AG10803 (cell line): ENCODE results near the gene PHF21B.

Experiments
- DNase-seq: peaks from one replicate; pipeline ENCODE4 v3.0.0; 2010; ENCODE audit warnings: low read depth
- H3K4me3 ChIP-seq: 2 replicates; pipeline ENCODE4 v1.5.1; 2011; ENCODE audit warnings: mild to moderate bottlenecking, low read length, control low read depth
- TF ChIP-seq, protein P1 (sequence below): conservative IDR thresholded peaks from 2 replicates; pipeline ENCODE4 v1.5.1; 2011; ENCODE audit warnings: mild to moderate bottlenecking, low read length, control low read depth, inconsistent platforms

Gene PHF21B

GRCh38 chr22:44882226-44882905, 127.4 kb downstream of the PHF21B start:
- TF ChIP-seq, protein P1, sequence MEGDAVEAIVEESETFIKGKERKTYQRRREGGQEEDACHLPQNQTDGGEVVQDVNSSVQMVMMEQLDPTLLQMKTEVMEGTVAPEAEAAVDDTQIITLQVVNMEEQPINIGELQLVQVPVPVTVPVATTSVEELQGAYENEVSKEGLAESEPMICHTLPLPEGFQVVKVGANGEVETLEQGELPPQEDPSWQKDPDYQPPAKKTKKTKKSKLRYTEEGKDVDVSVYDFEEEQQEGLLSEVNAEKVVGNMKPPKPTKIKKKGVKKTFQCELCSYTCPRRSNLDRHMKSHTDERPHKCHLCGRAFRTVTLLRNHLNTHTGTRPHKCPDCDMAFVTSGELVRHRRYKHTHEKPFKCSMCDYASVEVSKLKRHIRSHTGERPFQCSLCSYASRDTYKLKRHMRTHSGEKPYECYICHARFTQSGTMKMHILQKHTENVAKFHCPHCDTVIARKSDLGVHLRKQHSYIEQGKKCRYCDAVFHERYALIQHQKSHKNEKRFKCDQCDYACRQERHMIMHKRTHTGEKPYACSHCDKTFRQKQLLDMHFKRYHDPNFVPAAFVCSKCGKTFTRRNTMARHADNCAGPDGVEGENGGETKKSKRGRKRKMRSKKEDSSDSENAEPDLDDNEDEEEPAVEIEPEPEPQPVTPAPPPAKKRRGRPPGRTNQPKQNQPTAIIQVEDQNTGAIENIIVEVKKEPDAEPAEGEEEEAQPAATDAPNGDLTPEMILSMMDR: no peak
- no peak for DNase-seq

DNA sequence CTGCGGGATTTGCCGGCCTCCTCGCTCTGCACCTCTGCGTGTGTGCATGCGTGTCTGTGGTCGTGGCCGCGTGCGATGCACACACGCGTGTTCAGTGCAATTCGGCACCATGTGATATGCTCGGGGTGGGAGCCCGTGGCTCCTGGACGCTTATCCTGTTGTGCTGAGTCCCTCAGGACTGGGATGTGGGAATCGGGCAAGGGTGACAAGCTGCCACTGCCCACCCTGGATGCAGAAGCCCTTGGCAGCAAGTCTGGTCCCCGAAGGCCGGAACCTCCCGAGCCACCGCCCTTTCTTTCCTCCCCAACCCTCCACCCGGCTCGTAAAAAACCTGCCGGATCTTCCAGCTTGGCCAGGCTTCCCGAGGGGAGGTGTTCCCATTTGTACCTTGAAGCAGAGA, 128.2 kb downstream of the PHF21B start:
- TF ChIP-seq, protein P1: no peak
- no peak for DNase-seq
- H3K4me3 ChIP-seq: no peak overlapping the region

More at GRCh38 chr22:44882226-44882905, 127.4 kb downstream of the PHF21B start:
- H3K4me3 ChIP-seq: no peak overlapping the region

DNA sequence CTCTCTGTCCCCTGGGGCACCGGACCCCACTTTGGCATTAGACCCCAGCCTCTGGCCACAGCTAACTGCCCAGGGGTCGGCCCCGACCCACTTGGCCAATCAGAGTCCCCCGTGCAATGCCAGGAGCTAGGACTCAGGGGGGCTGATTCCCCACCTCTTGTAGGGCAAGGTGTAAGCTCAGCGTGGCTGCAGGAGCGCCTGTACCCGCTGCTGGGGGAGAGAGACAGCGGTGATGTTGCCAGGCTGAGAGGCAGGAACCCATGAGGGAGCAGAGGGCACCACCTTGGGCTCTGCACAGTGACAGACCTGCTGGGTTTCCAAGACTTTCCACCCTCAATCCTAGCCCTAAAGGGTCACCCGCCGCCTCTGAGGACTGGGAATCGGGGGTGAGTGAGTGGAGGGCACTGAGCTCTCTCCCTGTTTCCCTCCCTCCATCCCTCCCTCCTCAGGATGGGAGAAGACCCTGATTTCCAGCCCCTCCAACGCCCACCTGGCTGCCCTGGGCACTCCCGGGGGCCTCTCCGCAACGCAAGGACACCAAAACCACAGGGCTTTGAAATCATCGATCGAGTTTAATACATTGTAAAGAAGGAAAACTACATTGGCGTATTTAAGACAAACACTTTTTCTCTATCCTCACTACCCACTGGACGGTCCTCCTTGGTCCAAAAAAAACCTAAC, 129.1 kb downstream of the PHF21B start:
- TF ChIP-seq, protein P1: no peak
- no peak for DNase-seq
- no peak overlapping the region for H3K4me3 ChIP-seq

- DNase-seq: no peak
- TF ChIP-seq, protein P1: no peak
- no peak overlapping the region for H3K4me3 ChIP-seq
Observed at GRCh38 chr22:44879301-44879680, 130.5 kb downstream of the PHF21B start.

- no peak for DNase-seq
- H3K4me3 ChIP-seq: no peak overlapping the region
- TF ChIP-seq, protein P1: no peak
Observed at GRCh38 chr22:44878483-44879300, 131.1 kb downstream of the PHF21B start.

GRCh38 chr22:44876921-44877320, 132.9 kb downstream of the PHF21B start:
- no peak overlapping the region for H3K4me3 ChIP-seq
- DNase-seq: no peak
- TF ChIP-seq, protein P1: no peak
